HG03159 (cell line): Measurements from ENCODE around the gene ARHGAP31.
A peak's percentile ranks its signal among the peaks of the same experiment; 100 is the strongest.

ENCODE experiments used
- ATAC-seq: cut with Tn5 transposase; IDR thresholded peaks from one replicate; pipeline ENCODE4 v1.9.1; 2021; ENCODE audit warnings: mild to moderate bottlenecking, moderate library complexity; ENCODE audit not compliant: unreplicated experiment

The ARHGAP31 gene

DNA sequence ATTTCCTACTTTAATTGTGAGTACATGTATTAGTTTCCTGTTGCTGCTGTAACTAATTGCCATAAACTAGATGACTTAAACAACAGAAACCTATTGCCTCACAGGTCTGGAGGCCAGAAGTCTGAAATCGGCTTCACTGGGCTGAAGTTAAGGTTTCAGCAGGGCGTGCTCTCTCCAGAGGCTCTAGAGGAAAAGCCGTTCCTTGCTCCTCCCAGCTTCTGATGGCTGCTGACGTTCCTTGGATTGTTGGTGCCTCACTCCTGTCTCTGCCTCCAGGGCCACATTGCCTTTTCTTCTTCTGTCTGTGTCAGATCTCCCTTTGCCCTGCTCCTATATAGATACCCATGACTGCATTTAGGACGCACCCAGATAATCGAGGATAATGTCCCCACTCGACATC is 80.9 kb downstream of the ARHGAP31 start:
- ATAC-seq = no peak

DNA sequence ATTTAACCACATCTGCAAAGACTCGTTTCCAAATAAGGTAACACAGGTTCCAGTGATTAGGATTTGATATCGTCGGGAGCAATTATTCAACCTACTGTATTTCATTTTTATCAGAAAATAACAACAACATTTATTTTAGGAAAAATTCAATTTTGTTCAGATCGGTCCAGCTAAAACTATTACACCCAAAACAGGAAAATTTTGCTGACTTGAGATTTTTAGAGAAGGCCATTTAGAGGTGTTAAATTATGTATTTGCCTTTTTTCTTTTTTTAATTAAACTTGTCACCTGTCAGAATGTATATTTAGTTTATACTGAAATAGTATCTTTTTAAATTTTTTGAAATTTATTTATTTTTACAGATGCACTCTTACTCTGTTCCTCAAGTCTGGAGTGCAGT is 81.3 kb downstream of the ARHGAP31 start:
- no peak for ATAC-seq

DNA sequence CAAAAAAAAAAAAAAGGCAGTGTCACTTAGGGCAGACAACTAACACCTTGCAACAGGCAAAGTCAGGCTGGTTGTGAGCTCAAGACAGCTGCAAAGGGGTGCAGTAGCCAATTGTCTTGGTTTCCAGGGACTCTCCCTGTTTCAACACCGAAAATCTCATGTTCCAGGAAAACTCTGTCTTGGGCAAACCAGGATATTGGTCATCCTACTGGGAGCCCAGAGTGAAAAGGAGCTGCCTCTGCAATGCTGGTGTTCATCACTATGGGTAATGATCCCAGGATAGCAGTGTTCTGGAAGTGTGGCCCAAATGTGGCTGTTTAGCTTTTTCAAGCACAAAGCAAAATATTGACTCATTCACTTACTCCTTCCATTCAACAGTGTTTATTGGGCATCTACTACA is 82.6 kb downstream of the ARHGAP31 start:
- no peak for ATAC-seq

DNA sequence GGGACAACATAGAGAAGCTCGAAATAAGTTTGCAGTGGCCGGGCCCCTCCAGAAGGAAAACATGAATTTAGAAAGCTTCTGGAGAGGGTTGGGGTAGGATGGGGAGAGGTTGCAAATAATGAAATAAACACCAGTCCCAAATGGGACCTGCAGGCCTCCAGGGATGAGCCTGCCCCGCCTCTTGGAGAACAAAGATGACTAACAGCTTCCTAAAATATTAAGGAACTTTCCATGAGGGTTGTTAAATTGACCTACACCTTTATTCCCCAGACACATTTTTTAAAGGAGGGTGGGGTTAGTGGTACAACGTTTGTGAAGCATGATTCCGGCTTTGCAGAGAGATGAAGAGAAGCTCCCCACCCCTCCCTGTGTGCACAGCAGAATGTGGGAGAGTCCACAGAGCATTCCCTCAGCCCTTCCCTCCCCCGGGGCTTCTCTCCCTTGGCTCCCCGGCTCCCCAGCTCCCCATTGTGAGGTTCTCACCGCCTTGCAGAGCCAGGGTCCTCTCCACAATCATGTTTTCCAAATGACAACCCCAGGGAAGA is 84.1 kb downstream of the ARHGAP31 start:
- ATAC-seq = no peak

DNA sequence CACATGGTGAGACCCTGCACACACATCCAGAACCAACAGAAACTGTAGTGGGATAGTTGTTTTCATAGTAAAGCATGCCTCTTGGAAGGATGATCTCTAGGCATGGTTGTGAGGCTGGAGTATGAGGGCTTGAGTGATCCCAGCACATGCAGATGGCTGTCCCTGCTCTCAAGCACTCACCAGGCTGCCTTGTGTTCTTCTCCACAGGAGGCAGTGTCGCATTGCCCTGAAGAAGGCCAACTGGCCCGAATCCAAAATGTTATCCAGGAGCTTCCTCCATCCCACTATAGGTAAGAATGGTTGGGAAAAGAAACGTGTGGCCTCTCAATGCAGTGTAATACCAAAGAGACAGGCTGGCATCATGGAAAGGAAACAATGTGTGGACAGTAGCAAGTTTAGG is 86.5 kb downstream of the ARHGAP31 start:
- ATAC-seq = no peak

DNA sequence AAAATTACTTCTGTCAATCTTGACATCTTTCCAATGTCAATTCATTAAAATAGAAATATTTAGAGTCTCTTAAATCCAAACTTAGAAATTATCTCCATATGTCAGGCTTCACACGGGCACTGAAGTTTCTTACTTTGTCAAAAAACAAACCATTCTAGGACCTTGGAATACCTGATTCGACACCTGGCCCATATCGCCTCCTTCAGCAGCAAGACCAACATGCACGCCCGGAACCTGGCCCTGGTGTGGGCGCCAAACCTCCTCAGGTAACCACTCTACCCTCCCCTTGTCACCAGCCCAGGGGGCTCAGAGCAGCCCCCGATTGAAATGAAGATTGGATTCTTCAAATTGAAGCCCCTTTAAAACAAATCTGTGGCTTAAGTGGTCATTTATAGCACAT is 88.0 kb downstream of the ARHGAP31 start:
- ATAC-seq = no peak

DNA sequence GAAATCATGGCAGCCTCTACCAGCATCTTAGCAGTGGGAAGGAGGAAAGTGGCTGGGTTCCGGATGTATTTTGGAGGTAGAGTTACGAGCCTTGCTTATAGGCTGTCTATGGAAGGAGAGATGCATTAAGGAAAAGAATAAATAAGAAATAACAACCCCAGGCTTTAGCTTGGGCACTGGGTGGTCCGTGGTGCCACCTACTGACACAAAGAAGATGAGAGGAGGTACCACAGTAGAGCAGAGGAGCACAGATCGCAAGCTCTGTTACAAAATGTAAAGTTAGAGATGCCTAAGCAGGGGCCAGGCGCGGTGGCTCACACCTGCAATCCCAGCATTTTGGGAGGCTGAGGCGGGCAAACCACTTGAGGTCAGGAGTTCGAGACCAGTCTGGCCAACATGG is 94.4 kb downstream of the ARHGAP31 start:
- ATAC-seq = no peak

DNA sequence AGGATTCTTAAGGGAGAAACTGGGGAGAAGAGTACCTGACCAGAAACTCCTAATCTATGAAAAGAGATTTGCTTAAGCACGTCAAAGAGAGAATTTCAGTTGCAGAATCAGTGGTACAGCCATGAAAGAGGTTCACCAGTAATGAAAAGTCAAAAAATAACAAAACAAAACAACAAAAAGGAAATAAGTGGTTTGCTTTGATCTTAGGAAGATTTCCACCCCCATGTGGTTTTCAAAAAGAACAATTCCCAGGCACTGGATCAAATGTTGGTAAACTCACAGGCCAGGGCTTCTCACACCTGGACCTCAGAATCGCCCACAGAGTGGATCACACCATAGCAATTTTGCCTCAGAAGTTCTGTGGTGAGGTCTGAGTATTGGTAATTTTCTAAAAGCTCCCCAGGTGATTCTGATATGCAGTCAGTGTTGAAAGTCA is 101.8 kb downstream of the ARHGAP31 start:
- ATAC-seq = peak; percentile 68

DNA sequence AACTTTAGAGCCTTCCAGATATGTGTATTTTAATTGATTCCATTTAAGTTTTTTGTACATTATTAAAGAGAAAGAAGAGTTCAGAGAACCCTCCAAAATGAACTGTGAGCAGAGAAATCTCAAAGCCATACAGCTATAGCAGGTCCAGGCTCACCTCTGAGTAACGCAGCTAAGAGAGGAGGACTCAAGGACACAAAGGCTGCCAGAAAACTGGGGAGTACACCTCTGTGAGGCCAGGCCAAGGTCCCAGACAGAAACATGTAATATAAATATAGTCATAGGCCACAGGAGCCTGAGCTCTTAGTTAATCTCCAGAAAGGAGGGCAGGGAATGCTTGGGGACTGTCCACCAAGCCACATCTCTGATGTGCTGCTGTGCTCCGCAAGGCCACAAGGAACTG is 102.7 kb downstream of the ARHGAP31 start:
- no peak for ATAC-seq

DNA sequence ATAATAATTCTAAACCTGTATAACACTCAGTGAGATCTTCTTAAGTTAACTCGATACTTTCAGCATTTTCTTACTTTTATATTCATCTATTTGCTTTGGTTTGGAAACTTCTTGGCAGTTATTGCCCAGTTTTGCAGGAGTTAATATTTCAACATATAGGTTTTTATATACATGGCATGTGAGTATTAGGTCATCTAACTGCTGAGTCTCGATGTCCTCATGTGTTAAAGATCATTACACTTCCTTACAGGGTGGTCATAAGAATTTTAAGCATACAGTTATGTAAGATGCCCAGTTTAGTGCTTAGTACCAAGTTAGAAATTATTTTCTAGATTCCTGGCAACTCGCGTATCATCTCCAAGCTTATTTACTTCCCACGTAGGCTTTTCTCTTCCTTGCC is 106.3 kb downstream of the ARHGAP31 start:
- no peak for ATAC-seq

DNA sequence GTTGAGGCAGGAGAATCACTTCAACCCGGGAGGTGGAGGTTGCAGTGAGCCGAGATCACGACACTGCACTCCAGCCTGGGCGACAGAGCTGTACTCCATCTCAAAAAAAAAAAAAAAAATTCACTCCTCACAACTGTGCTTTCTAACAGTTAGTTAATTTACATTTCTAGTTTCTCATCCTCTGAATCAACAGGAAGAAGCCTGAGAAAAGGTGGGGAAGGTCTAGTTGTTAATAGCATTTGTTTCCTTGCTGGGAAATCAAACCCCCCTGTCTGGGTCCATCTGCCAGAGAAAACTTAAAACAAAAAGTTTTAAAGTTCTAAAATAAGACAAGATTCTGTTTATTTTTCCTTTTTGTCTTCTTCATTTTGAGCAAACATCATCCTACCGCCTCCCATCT is 106.9 kb downstream of the ARHGAP31 start:
- ATAC-seq = peak; percentile 43

DNA sequence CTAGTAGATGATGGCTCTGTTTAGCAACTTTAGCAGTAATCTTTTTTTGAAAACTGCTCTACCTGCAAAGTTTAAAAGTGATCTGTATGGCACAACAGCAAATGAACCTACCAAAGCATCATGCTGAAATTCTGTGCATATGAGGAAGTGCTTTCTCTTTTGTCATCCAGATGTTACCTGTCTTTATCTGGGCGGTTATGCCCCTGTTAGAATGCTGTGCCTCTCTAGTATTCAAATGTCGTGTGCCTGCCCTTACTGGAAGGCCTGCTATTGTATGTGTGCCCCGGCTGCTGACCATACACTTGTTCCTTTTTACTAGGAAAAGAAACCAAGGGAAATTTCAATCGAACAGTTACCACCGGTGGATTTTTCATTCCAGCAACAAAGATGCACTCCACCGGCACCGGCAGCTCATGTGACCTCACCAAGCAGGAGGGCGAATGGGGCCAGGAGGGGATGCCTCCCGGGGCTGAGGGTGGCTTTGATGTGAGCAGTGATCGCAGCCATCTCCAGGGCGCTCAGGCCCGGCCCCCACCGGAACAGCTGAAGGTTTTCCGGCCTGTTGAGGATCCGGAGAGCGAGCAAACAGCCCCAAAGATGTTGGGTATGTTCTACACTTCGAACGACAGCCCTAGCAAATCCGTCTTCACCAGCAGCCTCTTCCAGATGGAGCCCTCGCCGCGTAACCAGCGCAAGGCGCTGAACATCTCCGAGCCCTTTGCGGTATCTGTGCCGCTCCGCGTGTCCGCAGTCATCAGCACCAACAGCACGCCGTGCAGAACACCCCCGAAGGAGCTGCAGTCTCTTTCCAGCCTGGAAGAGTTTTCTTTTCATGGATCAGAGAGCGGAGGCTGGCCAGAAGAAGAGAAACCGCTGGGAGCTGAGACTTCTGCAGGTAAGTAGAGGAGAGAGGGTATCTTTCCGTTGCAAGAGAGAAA is 107.6 kb downstream of the ARHGAP31 start:
- ATAC-seq = peak; percentile 67

DNA sequence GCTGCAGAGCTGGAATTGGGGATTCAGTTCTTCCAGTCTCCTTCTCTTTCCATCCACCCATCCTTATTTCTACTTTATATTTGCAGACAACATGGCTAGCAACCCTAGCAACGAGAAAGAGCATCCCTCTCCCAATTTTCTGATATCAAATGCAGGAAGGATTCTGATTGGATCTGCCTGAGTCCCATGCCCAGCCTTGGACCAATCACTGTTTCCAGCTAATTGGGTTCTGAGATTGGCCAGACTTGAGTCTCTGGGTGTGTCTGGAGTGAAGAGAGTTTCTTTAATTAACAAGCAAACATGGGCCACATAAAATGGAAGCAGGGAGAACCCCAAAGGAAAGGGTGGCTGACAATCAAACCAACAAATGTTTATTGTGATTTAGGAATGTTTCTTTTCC is 108.6 kb downstream of the ARHGAP31 start:
- no peak for ATAC-seq

DNA sequence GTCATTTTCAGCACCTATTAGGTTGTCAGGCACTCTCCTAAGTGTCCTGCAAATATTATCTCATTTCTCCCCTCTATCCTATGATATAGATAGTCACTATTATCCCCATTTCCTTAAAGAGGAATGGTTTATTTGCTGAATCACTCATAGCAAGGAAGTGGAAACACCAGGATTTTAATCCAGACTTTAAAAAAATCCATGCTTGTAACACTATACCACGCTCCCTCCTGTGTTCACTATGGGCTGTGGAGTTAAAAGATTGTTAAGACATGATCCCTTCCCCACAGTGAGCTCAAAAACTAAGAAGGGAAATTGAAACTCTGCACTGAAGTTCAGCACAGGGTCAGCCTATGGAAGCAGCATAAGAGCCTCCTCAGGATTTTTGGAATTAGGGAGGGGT is 109.0 kb downstream of the ARHGAP31 start:
- no peak for ATAC-seq

DNA sequence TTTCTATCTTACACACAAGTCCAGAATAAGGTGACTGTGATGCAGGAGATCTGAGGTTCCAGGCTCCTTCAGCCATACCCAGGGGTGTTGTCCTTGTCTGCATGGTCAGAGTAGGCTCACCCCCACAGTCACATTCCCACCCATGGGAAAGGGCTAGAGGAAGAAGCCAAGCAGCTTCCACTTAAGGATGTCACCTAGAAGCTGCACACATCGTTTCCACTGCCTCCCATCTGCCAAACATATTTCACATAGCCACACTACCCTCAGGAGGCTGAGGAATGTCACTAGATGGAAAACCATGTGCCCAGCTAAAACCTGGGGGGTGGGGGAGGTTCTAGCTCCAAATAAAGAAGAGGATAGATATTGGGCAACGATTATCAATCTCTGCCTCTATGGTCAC is 111.1 kb downstream of the ARHGAP31 start:
- no peak for ATAC-seq

DNA sequence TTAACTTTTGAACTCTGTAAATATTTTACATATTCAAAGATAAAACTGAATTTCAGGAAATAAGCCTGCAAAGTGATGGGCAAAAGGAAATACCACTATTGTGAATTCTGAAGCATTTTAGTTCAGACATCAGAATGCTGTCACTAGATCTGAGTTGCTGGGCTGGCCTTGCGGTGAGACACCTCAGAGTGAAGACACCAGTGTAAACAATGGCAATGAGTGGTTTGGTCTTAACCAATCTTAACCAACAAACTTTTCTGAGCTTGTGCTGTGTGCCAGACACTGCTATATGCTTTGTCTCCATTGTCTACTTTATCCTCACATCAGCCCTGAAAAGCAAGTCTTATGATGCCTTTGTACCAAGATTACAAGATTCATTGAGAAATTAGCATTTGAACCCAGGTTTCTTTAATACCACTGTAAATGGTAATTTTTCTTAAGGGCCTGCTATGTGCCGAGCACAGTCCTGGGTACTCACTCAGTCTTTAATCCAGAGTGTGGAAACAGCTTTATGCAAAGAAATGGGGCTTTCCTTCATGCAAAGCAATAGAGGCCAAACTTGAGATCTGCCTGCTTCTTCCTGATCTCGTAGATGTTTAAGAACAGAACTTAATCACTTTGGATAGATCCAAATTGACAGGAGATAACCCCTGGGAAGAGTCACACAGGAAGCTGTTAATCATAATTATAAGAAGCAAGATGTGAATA is 114.2 kb downstream of the ARHGAP31 start:
- no peak for ATAC-seq

DNA sequence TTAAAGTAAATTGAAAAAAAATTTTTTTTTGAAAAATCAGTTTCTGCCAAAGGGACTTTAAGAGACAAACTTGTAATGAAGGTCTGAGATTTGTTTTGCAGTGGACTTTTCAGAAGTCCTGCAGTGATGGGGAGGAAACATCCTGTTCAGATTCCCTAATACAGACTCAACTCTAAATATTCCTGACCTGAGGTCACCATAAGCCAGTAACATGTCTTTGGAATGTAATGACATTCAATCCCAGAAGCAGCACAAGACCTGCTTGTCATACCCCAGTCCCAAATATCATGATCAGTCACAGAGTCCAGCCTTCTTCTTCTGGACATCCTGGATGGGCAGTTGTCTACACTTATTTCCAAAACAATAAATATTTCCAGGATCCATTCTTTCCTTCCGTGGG is 115.7 kb downstream of the ARHGAP31 start:
- ATAC-seq = no peak

DNA sequence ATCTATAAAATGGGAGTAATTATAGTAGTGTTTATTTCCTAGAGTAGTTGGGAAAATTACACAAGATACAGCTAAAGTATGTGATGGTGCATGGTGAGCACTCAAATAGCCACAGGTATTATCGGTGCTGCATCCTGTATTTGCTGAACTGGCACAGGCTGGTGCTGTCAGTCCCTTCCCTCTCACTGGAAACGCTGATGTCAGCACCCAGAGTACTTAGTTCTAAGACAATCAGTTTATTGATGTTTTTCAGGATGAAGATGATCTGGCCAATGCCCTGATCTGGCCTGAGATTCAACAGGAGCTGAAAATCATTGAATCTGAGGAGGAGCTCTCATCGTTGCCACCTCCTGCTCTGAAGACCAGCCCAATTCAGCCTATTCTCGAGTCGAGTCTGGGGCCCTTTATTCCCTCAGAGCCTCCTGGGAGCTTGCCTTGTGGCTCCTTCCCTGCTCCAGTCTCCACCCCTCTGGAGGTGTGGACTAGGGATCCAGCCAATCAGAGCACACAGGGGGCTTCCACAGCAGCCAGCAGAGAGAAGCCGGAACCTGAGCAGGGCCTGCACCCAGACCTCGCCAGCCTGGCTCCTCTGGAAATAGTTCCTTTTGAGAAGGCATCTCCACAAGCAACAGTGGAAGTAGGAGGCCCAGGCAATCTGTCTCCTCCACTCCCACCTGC is 119.6 kb downstream of the ARHGAP31 start:
- ATAC-seq = no peak

DNA sequence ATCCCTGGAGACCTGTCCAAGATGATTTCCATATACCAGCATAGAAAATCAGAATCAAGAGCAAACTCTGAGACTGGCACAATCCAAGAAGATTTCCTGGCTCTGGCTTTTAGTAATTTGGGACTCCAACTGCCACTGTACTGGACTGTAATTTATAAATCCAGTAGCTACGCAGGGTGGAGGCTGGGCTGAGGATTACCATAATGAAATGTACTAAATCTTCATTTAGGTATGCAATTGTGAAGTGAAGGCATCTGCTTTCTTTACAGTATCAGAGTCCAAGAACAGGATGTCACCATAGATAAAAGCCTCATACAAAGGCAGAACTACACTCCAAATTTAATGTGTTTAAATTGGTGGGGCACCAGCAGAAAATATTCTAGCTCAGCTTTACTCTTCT is 122.7 kb downstream of the ARHGAP31 start:
- ATAC-seq = no peak

DNA sequence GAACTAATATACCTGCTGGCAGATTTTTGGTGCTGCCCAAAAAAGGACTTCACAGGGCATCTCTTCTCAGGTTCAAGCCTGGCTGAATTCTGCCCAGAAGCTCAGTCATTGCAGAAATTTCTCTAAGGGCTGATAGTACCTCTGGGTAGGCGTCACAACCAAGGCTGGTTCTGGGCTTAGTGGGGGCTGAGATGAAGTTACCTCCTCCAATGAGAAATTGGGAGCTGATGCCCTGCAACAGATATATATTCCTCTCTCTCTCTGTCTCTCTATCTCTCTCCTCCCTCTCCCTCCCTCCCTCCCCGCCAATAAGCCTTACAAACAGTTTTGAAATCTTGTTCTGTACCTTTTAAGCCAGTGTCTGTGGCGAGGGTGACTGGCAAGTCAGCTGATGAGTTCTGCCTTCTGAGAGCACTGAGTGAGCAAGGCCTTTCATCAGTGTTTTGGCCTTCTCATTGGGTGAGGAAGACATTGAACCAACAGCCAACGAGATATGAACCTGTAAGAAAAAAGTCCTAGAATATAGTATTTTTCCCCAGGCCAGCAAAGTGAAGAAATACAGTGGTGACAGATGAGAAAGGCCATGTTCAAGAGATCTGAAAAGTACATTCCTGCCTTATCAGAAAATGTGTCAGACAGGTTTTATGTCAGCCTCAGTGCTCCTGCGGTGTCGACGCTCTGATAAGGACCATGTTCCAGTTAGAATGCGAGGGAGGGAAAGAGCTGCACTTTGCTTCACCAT is 123.8 kb downstream of the ARHGAP31 start:
- ATAC-seq = no peak

DNA sequence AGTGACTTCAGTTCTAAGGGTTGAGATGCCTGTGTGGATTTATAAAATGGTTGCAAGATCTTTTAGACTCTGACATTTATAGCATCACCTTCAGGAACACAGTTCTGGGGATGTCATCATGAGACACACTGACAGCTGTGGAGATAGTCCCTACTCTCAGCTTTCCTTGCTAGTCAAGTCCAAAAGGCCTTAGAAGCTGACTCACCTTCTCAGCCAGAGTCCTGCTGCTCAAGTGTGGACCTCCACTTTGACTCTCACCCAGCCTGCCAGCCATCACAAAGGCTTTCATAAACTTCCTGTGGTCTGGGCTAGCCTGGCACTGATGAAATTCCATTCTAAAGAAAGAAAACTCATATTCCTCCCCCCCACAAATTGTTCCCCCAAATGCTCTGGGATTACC is 124.5 kb downstream of the ARHGAP31 start:
- ATAC-seq = no peak
